ENCODE data around the gene PGBD5.

DNA sequence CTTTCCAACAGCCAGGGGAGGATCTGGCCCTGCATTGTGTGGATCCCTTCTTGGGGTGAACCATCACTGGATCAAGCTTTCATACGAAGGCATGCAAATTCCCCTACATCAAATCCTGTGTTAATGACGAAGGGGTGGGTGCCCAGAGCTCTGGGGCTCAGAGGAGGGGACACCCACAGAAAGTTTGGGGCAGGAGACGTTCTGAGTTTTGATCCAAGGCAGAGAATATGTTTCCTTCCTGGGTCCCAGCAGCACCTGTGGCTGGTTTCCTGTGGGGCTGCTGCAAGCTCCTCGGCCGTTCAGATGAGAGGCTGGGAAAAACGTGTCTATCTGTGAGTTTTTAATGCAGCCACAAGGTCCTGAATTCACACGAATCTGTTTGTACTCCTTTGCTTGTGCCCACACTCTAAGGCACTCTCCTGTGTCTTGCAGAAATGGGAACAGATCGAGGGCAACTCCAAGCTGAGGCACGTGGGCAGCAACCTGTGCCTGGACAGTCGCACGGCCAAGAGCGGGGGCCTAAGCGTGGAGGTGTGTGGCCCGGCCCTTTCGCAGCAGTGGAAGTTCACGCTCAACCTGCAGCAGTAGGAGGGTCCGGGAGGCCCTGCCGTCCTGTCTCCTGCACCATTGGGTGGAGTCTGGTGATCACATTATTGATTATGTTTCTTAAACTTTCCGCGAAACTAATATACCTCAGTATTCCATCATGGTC lies 147.1 kb downstream of the PGBD5 start:
- TF ChIP-seq, protein P1, sequence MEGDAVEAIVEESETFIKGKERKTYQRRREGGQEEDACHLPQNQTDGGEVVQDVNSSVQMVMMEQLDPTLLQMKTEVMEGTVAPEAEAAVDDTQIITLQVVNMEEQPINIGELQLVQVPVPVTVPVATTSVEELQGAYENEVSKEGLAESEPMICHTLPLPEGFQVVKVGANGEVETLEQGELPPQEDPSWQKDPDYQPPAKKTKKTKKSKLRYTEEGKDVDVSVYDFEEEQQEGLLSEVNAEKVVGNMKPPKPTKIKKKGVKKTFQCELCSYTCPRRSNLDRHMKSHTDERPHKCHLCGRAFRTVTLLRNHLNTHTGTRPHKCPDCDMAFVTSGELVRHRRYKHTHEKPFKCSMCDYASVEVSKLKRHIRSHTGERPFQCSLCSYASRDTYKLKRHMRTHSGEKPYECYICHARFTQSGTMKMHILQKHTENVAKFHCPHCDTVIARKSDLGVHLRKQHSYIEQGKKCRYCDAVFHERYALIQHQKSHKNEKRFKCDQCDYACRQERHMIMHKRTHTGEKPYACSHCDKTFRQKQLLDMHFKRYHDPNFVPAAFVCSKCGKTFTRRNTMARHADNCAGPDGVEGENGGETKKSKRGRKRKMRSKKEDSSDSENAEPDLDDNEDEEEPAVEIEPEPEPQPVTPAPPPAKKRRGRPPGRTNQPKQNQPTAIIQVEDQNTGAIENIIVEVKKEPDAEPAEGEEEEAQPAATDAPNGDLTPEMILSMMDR (optimal IDR thresholded peaks at IDR 0.05 in 1 of 3, IDR thresholded peaks at IDR 0.05 in 1 of 3, conservative IDR thresholded peaks at IDR 0.05 in 1 of 3; ENCODE audit: extremely low read depth in 1 of 3, insufficient read depth in 2 of 3, low read length in 3 of 3): no peak
- no peak for TF ChIP-seq EZH2 (IDR thresholded peaks at IDR 0.05; ENCODE audit: low read length)

Data from keratinocyte (primary cell).